ENCODE results near the gene RNF5.
A peak's percentile ranks its signal among the peaks of the same experiment; 100 is the strongest.
"Not testable (repeated sequence)": the region's sequence is repeated elsewhere in the genome, so short reads cannot be mapped to it uniquely, and the experiment has no call there.

The RNF5 gene

DNA sequence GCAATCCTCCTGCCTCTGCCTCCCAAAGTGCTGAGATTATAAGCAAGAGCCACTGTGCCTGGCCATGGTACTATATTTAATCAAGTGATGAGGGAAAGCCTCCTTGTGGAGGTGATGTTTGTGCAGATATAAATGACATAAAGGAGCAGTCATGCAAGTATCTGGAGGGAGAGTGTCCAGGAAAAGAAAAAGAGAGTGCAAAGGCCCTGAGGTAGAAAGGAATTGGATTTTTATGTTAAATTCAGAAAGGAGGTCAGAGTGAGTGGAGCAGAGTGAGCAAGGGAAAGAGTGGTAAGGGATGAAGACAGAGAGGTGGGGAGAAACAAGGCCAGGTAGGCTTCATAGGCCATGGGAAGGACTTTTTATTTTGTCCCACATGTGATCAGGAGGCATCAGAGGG lies 40.8 kb upstream of the RNF5 start:
- TF ChIP-seq, protein P1, sequence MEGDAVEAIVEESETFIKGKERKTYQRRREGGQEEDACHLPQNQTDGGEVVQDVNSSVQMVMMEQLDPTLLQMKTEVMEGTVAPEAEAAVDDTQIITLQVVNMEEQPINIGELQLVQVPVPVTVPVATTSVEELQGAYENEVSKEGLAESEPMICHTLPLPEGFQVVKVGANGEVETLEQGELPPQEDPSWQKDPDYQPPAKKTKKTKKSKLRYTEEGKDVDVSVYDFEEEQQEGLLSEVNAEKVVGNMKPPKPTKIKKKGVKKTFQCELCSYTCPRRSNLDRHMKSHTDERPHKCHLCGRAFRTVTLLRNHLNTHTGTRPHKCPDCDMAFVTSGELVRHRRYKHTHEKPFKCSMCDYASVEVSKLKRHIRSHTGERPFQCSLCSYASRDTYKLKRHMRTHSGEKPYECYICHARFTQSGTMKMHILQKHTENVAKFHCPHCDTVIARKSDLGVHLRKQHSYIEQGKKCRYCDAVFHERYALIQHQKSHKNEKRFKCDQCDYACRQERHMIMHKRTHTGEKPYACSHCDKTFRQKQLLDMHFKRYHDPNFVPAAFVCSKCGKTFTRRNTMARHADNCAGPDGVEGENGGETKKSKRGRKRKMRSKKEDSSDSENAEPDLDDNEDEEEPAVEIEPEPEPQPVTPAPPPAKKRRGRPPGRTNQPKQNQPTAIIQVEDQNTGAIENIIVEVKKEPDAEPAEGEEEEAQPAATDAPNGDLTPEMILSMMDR (IDR thresholded peaks at IDR 0.05; ENCODE audit: insufficient read depth, low read depth, low read length, missing control alignments): no peak
- no peak overlapping the region for H3K4me3 ChIP-seq (ENCODE audit: low read length)
- DNase-seq (ENCODE audit: low read depth): no peak

DNA sequence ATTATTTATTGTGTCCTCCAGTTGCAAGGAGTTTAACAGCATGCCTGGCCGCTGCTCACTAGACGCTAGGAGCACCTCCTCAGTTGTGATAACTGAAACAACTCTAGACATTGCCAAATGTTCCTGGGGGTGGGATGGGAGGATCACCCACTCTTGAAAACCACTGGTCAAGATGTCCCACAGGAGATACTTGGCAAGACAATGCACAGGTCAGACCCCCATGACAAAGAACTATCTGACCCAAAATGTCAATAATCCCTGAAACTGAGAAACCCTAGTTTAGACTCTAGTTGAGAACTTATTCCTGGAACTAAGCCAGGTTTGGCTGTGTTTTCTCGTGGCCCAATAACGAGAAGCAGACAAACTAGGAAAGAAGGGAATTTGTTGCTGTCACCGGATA lies 38.6 kb upstream of the RNF5 start:
- TF ChIP-seq, protein P1 (IDR thresholded peaks at IDR 0.05; ENCODE audit: insufficient read depth, low read depth, low read length, missing control alignments): no peak
- H3K4me3 ChIP-seq (ENCODE audit: low read length): no peak overlapping the region
- no peak for DNase-seq (ENCODE audit: low read depth)

DNA sequence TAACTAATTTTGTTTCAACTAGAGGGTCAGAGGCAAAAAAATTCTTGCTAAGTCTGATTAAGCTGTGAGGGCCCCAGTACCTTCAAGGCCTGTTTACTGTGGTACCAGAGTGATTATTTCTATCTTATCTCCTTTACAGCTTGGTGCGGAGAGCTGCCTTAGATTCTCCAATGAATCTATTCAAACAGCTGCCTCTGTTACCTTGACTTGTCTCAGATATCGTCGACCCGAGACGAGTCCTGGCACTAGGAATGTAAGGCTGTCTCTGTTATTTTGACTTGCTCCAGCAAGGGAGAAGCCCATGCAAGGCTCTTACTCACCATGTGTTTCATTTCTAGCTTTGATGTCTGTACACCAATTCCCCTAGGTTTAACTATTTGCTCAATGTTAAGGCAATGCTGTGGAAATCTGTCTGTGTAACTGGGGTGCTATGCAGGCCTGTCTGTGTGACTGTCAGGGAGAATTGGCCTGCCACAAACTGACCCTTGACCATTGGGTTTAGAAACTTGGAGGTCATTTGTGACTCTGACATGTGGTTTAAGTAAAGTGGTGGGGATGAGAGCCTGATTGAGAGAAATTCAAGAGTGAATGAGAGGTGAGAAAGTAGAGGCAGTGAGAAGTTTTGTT lies 37.7 kb upstream of the RNF5 start:
- no peak for DNase-seq (ENCODE audit: low read depth)
- TF ChIP-seq, protein P1 (IDR thresholded peaks at IDR 0.05; ENCODE audit: insufficient read depth, low read depth, low read length, missing control alignments): no peak
- H3K4me3 ChIP-seq (ENCODE audit: low read length): no peak overlapping the region

DNA sequence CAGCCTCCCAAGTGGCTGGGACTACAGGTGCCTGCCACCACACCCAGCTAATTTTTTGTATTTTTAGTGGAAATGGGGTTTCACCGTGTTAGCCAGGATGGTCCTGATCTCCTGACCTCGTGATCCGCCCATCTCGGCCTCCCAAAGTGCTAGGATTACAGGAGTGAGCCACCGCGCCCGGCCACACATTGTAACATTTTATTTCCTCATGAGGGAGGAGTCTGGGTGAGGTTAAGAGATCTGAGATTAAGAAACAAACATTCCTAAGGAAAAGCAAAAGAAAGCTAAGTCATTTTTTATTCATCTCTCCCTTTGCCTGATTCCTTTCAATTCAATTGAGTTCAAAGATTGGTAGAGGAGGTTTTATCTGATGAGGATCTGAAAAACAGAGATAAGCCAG lies 34.0 kb upstream of the RNF5 start:
- not testable (repeated sequence) for H3K4me3 ChIP-seq (ENCODE audit: low read length); DNase-seq (ENCODE audit: low read depth)

DNA sequence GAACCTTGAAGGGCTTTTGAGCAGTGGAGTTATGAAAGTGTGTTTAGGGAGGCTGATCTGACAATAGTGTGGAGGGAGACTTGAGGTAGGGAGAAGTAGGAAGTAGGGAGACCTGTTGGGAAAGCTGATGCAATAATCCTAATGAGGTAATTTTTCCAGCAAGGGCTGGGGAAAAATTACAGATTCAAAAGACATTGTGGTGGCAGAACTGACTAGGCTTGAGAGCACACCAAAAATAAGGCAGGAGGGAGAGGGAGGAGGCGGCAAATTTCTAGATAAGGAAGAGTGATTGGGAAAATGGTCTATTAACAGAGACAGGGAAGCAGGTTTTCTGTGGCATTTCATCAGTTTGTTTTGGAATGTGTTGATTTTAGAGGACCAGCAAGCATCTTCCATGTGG lies 31.9 kb upstream of the RNF5 start:
- TF ChIP-seq, protein P1 (IDR thresholded peaks at IDR 0.05; ENCODE audit: insufficient read depth, low read depth, low read length, missing control alignments): no peak
- DNase-seq (ENCODE audit: low read depth): peak; percentile 41
- no peak overlapping the region for H3K4me3 ChIP-seq (ENCODE audit: low read length)

DNA sequence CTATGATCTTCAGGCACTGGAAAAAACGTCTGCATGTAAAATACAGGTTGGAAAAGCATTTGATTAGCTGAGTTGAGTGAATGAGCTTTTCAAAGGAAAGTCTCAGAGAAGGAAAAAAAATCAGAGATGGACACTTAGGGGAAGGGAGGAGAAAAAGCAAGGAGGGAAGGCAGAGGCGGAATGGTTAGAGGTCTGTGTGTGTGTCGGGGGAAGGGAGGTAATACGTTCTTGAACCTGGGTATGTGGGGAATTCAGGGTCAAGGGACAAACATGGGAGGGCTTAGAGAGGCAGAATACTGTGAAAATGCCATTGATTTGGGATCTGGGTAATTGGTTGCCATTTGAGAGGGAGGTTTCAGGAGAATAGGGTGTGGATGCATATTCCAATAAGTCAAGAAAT lies 31.5 kb upstream of the RNF5 start:
- H3K4me3 ChIP-seq (ENCODE audit: low read length): no peak overlapping the region
- TF ChIP-seq, protein P1 (IDR thresholded peaks at IDR 0.05; ENCODE audit: insufficient read depth, low read depth, low read length, missing control alignments): no peak
- DNase-seq (ENCODE audit: low read depth): no peak

DNA sequence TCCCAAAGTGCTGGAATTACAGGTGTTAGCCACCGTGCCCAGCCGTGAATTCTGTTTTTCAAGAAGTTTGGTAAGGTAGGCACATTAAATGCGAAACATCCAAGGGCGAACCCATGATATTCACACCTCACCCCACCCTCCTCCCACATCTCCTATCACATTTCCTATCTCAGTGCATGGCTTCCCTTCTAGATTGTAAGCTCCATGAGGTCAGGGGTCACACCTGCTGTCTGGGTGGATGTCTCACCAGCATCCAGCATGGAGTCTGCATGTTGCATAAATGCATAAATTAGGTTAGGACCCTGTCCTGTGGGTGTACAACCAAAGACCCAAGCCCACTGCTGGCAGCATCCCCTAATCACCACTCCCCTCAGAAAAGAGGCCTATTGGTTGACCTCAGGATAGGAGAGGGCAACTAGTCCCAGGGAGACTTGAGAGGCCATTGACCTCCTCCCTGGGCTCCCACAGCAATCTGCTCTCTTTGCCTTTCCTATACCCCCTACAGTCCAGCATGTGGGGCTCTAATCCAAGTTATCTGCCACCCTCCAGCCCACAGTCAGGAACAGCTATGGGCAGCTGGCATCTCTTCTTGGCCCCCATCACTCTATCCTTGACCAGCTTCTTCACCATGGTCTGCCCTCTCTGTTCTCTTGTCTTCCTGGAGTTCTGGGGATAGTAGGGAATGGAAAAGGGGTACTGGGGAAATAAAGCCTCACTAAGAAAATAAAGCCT lies 30.6 kb upstream of the RNF5 start:
- no peak for DNase-seq (ENCODE audit: low read depth)
- TF ChIP-seq, protein P1 (IDR thresholded peaks at IDR 0.05; ENCODE audit: insufficient read depth, low read depth, low read length, missing control alignments): no peak
- H3K4me3 ChIP-seq (ENCODE audit: low read length): peak overlapping the region; percentile 82
